GM12878 (cell line): Measurements from ENCODE around the gene POLA1. TPM values are rescaled to one million over a fixed set of nuclear protein-coding genes. Genes with fewer than 3 reads are reported as not detected.

ENCODE experiments used
- ATF7 ChIP-seq: fragments of 450-650 bp; IDR thresholded peaks from 2 replicates; pipeline ENCODE4 v1.6.1; 2016; ENCODE audit warnings: low read depth, mild to moderate bottlenecking
- CHD1 ChIP-seq: IDR thresholded peaks from 2 replicates; pipeline ENCODE4 v1.6.1; 2012; ENCODE audit warnings: low read depth, low read length, improper control_type of control experiment
- ETV6 ChIP-seq, 2 experiments: fragments of 450-650 bp in 1 of 2; IDR thresholded peaks in 1 of 2; conservative IDR thresholded peaks in 1 of 2; 2 replicates each; pipeline ENCODE4 v1.6.1; 2014; ENCODE audit warnings: antibody characterized with exemption in 1 of 2, borderline replicate concordance in 1 of 2, low read depth in 1 of 2, mild to moderate bottlenecking in 1 of 2, moderate library complexity in 1 of 2
- HCFC1 ChIP-seq: fragments of 150-350 bp; IDR thresholded peaks from 2 replicates; pipeline ENCODE4 v1.6.1; 2014; ENCODE audit warnings: low read length
- MLLT1 ChIP-seq: fragments of 450-650 bp; IDR thresholded peaks from 2 replicates; pipeline ENCODE4 v1.6.1; 2016; ENCODE audit warnings: mild to moderate bottlenecking
- MTA2 ChIP-seq: fragments of 450-650 bp; IDR thresholded peaks from 2 replicates; pipeline ENCODE4 v1.6.1; 2016; ENCODE audit warnings: low read depth, mild to moderate bottlenecking, moderate library complexity
- POLR2AphosphoS5 ChIP-seq: IDR thresholded peaks from 2 replicates; pipeline ENCODE4 v1.6.1; 2011; ENCODE audit warnings: mild to moderate bottlenecking, low read length, inconsistent platforms
- RB1 ChIP-seq: fragments of 450-650 bp; formaldehyde crosslinking; IDR thresholded peaks from 2 replicates; pipeline ENCODE4 v1.6.1; 2017; ENCODE audit warnings: mild to moderate bottlenecking, borderline replicate concordance
- REST ChIP-seq: IDR thresholded peaks from 2 replicates; pipeline ENCODE4 v1.6.1; 2012; ENCODE audit warnings: mild to moderate bottlenecking, low read depth, low read length
- SREBF1 ChIP-seq: IDR thresholded peaks from 2 replicates; pipeline ENCODE4 v1.6.1; 2012; ENCODE audit warnings: mild to moderate bottlenecking, low read length
- SRF ChIP-seq, 2 experiments: IDR thresholded peaks; 2 replicates each; pipeline ENCODE4 v1.6.1; 2011; ENCODE audit warnings: low read depth in 2 of 2, low read length in 2 of 2, mild to moderate bottlenecking in 1 of 2, moderate library complexity in 1 of 2
- TCF7 ChIP-seq: IDR thresholded peaks from 2 replicates; pipeline ENCODE4 v1.6.1; 2014; ENCODE audit warnings: antibody characterized with exemption, borderline replicate concordance
- USF2 ChIP-seq: IDR thresholded peaks from 2 replicates; pipeline ENCODE4 v1.6.1; 2011; ENCODE audit warnings: low read depth, low read length, improper control_type of control experiment, borderline replicate concordance
- ZBTB11 ChIP-seq: fragments of 450-650 bp; formaldehyde crosslinking; IDR thresholded peaks from 2 replicates; pipeline ENCODE4 v1.5.0; 2022; ENCODE audit warnings: mild to moderate bottlenecking, missing genetic modification characterization
- ZNF207 ChIP-seq: fragments of 450-650 bp; IDR thresholded peaks from 2 replicates; pipeline ENCODE4 v1.6.1; 2014; ENCODE audit warnings: antibody characterized with exemption, mild to moderate bottlenecking, borderline replicate concordance
- ZNF592 ChIP-seq: fragments of 450-650 bp; IDR thresholded peaks from 2 replicates; pipeline ENCODE4 v1.6.1; 2017; ENCODE audit warnings: mild to moderate bottlenecking, moderate library complexity
- ZZZ3 ChIP-seq: IDR thresholded peaks from 2 replicates; pipeline ENCODE4 v1.6.1; 2011; ENCODE audit warnings: low read depth; ENCODE audit not compliant: control insufficient read depth, insufficient read length
- polyA plus RNA-seq, 11 experiments: library from polyadenylated mRNA; depleted of rRNA in 4 of 11; unstranded in 6 of 11; stranded (reverse) in 5 of 11; fragments of >200 nt; fragmentation: Nextera tagmentation in 4 of 11; fragmentation: Illumina TruSeq in 1 of 11; extraction: Ambion mirVana in 4 of 11; extraction: Trizol in 1 of 11; gene quantifications; 1 replicate in 1 of 11; 2 replicates in 10 of 11; pipeline versions ENCODE4 v1.2.1 to v1.2.3, GENCODE V29; 2011 to 2016; ENCODE audit warnings: inconsistent platforms in 2 of 11, missing spikeins in 2 of 11, low read depth in 1 of 11
- total RNA-seq, 4 experiments: library from RNA; depleted of rRNA in 3 of 4; stranded (reverse); fragments of >200 nt in 3 of 4; fragmentation: Illumina TruSeq in 1 of 4; extraction: Trizol in 1 of 4; gene quantifications; 2 replicates each; pipeline versions ENCODE4 v1.2.1 to v1.2.3, GENCODE V29; 2013 to 2021

Gene POLA1
- total and polyA plus RNA-seq, 10 of the 15 experiments (the other 5 are each of a cell fraction or from before 2014, with no cell fraction given) = 6.5 to 34.7 (median 24.8) TPM

GRCh38 chrX:24777660-24778059, 83.9 kb downstream of the POLA1 start (continued):
- TF ChIP-seq ZBTB11 (CRISPR knock-in tag) (no peak), MLLT1 (0 out of 2 replicates have a peak, but pooled peaks have one; percentile 50), RB1 (no peak), ZNF207 (no peak), SRF (IDR thresholded peaks at IDR 0.05; ENCODE audit: low read depth in 2 of 2, low read length in 2 of 2) (no peak), USF2 (no peak), ETV6 (conservative IDR thresholded peaks at IDR 0.05 in 1 of 2, IDR thresholded peaks at IDR 0.05 in 1 of 2; ENCODE audit: borderline replicate concordance in 1 of 2, low read depth in 1 of 2) (no peak), ATF7 (0 out of 2 replicates have a peak, but pooled peaks have one; percentile 52), ZNF592 (no peak), HCFC1 (no peak), REST (no peak), CHD1 (no peak), MTA2 (peak; percentile 99), ZZZ3 (no peak), SREBF1 (no peak), TCF7 (no peak), POLR2AphosphoS5 (no peak)
